Lower leg skin (tissue), 3 donors: ENCODE measurements around the gene FAM9B.

ENCODE experiments used
- POLR2A ChIP-seq, 2 donors: fragments of 450-650 bp; IDR thresholded peaks; one replicate each; pipeline ENCODE4 v1.6.1; 2016 to 2017; ENCODE audit warnings: antibody characterized with exemption in 2 of 2, mild to moderate bottlenecking in 1 of 2, moderate library complexity in 1 of 2
- TF ChIP-seq, protein P1 (sequence below), 3 donors: fragments of 450-650 bp; IDR thresholded peaks; one replicate each; pipeline ENCODE4 v1.5.1; 2016; ENCODE audit warnings: antibody characterized with exemption in 3 of 3, mild to moderate bottlenecking in 3 of 3, moderate library complexity in 2 of 3

DNA sequence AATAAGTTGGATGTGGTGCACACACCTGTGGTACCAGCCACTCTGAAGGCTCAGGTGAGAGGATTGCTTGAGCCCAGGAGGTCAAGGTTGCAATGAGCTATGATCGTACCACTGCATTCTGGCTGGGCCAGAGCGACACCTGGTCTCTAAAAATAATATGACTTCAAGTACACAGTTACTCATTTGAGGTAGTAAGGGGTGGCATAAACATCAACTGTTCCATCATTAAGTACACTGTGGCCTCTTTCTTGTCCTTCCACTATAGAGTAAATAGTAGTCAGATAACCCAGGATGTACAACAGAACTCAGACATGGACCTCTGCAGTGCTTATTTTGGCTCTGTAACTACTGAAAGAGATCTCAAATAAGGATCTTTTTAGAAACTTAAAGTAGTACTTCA, 10.6 kb downstream of the FAM9B start:
- TF ChIP-seq, protein P1, sequence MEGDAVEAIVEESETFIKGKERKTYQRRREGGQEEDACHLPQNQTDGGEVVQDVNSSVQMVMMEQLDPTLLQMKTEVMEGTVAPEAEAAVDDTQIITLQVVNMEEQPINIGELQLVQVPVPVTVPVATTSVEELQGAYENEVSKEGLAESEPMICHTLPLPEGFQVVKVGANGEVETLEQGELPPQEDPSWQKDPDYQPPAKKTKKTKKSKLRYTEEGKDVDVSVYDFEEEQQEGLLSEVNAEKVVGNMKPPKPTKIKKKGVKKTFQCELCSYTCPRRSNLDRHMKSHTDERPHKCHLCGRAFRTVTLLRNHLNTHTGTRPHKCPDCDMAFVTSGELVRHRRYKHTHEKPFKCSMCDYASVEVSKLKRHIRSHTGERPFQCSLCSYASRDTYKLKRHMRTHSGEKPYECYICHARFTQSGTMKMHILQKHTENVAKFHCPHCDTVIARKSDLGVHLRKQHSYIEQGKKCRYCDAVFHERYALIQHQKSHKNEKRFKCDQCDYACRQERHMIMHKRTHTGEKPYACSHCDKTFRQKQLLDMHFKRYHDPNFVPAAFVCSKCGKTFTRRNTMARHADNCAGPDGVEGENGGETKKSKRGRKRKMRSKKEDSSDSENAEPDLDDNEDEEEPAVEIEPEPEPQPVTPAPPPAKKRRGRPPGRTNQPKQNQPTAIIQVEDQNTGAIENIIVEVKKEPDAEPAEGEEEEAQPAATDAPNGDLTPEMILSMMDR (IDR thresholded peaks at IDR 0.05), result no peak
- no peak for TF ChIP-seq POLR2A (IDR thresholded peaks at IDR 0.05)
